ENCODE results near the gene ABHD12.

ABHD12 gene

DNA sequence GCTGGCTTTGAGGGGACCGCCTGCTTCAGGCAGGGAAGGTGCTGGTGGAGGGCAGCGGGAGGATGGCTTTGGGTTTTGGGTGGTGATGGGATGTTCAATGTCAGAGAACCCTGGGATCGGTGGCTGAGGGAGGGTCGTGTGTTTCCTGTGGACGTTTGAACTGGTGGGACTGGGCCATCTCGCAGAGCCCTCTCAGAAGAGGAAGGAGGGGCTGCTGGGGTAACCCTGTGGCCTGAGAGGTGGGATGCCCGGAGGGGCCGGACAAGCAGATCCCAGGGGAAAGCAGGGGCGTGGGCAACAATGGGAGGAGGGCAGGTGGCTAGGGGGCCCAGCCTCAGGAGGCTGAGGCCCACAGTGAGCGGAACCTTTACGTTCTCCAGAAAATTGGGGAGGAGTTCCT lies 107.8 kb downstream of the ABHD12 start:
- H3K79me2 ChIP-seq (ENCODE audit: control insufficient read depth, insufficient read depth, low read length): no peaks in the 10 kb centered on the region
- DNase-seq: no peak
- no peak overlapping the region for H3K4me2 ChIP-seq (ENCODE audit: low read length)
- WGBS (ENCODE audit: extremely low coverage, insufficient coverage, low lambda C conversion rate): no CpG with 5 or more reads among the region's 11 CpGs
- no peak overlapping the region for H3K4me3 ChIP-seq (ENCODE audit: low read length)
- no peaks in the 10 kb centered on the region for H3K27me3 ChIP-seq (ENCODE audit: insufficient read depth, low read length, poor library complexity)
- H3K4me1 ChIP-seq (ENCODE audit: control insufficient read depth, low read depth, low read length): no peaks in the 10 kb centered on the region
- H2AK5ac ChIP-seq (ENCODE audit: low read length): no peak overlapping the region
- H2BK5ac ChIP-seq (ENCODE audit: low read length): no peak overlapping the region
- no peak overlapping the region for H3K4ac ChIP-seq (ENCODE audit: low read depth, low read length)
- H2BK15ac ChIP-seq (replicated peaks; ENCODE audit: low read depth): no peak overlapping the region
- no peak overlapping the region for H3K9ac ChIP-seq (ENCODE audit: low read length)
- no peak overlapping the region for H4K8ac ChIP-seq (ENCODE audit: low read depth, low read length)
- no peak overlapping the region for H3K56ac ChIP-seq (ENCODE audit: low read length)
- no peak overlapping the region for H2BK120ac ChIP-seq (ENCODE audit: low read depth, low read length)
- H4K5ac ChIP-seq (ENCODE audit: low read length): no peak overlapping the region
- H3K79me1 ChIP-seq (ENCODE audit: low read length): no peaks in the 10 kb centered on the region
- H3K36me3 ChIP-seq (ENCODE audit: control insufficient read depth, insufficient read depth, low read length): peaks cover 13% of the 10 kb centered on the region
- H3K27ac ChIP-seq (ENCODE audit: low read depth, low read length): no peak overlapping the region
- H3K23ac ChIP-seq (ENCODE audit: low read length): no peak overlapping the region
- no peak overlapping the region for H3K18ac ChIP-seq (ENCODE audit: low read length)

DNA sequence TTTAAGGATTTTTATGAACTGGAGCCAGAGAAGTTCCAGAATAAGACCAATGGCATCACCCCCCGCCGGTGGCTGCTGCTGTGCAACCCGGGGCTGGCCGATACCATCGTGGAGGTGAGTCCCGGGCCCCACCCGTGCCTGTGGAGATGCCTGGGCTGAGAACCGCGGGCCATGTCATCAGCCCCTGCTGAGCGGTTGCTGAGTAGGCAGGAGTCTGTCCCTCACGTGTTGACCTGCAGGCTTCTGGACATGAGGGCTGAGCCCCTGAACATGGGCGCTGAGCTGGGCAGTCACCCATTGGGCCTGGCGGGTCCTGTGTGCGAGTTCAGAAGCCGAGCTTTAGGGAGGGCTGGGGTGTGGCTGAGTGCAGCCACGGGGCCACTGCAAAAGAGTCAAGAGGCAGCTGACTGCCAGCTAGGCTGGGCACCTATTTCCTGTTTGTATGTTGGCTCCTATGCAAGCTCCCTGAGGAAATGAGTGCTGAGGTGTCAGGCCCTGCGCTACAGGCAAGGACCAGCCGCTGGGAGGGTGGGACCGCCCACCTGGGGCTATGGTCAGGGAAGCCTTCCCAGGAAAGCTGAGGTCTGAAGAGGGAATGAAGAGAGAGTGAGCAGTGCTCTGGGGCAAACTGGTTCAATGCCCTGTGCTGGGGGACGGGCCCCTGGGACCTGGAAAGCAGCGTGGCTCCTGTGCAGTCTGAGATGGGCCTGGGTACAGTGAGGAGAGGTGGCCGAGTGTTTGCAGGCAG lies 108.4 kb downstream of the ABHD12 start:
- no CpG with 5 or more reads among the region's 22 CpGs for WGBS (ENCODE audit: extremely low coverage, insufficient coverage, low lambda C conversion rate)
- Histone ChIP-seq H3K27me3 (ENCODE audit: insufficient read depth, low read length, poor library complexity) (no peaks in the 10 kb centered on the region), H3K4ac (ENCODE audit: low read depth, low read length) (no peak overlapping the region), H3K4me3 (ENCODE audit: low read length) (no peak overlapping the region), H2BK120ac (ENCODE audit: low read depth, low read length) (no peak overlapping the region), H3K4me1 (ENCODE audit: control insufficient read depth, low read depth, low read length) (no peaks in the 10 kb centered on the region), H3K79me1 (ENCODE audit: low read length) (no peaks in the 10 kb centered on the region), H3K23ac (ENCODE audit: low read length) (no peak overlapping the region), H3K36me3 (ENCODE audit: control insufficient read depth, insufficient read depth, low read length) (peaks cover 13% of the 10 kb centered on the region), H2BK15ac (replicated peaks; ENCODE audit: low read depth) (no peak overlapping the region), H4K5ac (ENCODE audit: low read length) (no peak overlapping the region), H3K79me2 (ENCODE audit: control insufficient read depth, insufficient read depth, low read length) (no peaks in the 10 kb centered on the region), H2AK5ac (ENCODE audit: low read length) (no peak overlapping the region), H2BK5ac (ENCODE audit: low read length) (no peak overlapping the region), H4K8ac (ENCODE audit: low read depth, low read length) (no peak overlapping the region), H3K18ac (ENCODE audit: low read length) (no peak overlapping the region), H3K4me2 (ENCODE audit: low read length) (no peak overlapping the region), H3K27ac (ENCODE audit: low read depth, low read length) (no peak overlapping the region), H3K9ac (ENCODE audit: low read length) (no peak overlapping the region), H3K56ac (ENCODE audit: low read length) (no peak overlapping the region)
- no peak for DNase-seq

DNA sequence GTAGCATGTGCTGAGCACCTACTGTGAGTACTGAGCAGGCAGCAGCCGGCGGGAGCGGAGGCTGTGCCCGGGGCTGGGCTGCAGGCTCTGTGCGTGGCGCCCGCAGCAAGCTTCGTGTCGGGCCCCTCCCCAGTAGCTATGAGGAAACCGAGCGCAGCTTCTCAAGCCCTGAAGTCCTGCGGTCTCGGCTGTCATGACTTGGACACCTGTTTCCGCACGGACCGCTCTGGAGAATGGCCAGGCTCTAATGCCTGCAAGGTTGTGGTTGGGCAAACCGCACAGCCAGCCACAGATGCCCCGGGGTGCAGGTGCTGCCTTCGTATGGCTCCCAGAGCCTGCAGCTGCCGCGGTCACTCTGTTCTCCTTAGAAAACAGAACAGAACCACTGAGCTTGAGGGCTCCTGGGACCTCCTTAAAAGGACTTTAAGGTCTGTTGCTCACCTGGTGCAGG lies 109.1 kb downstream of the ABHD12 start:
- Histone ChIP-seq H3K4me3 (ENCODE audit: low read length) (no peak overlapping the region), H3K23ac (ENCODE audit: low read length) (no peak overlapping the region), H3K79me2 (ENCODE audit: control insufficient read depth, insufficient read depth, low read length) (no peaks in the 10 kb centered on the region), H4K8ac (ENCODE audit: low read depth, low read length) (no peak overlapping the region), H3K27me3 (ENCODE audit: insufficient read depth, low read length, poor library complexity) (no peaks in the 10 kb centered on the region), H3K56ac (ENCODE audit: low read length) (no peak overlapping the region), H2BK5ac (ENCODE audit: low read length) (no peak overlapping the region), H3K18ac (ENCODE audit: low read length) (no peak overlapping the region), H3K79me1 (ENCODE audit: low read length) (no peaks in the 10 kb centered on the region), H3K4me2 (ENCODE audit: low read length) (no peak overlapping the region), H3K4ac (ENCODE audit: low read depth, low read length) (no peak overlapping the region), H4K5ac (ENCODE audit: low read length) (no peak overlapping the region), H2AK5ac (ENCODE audit: low read length) (no peak overlapping the region), H3K36me3 (ENCODE audit: control insufficient read depth, insufficient read depth, low read length) (peaks cover 13% of the 10 kb centered on the region), H3K9ac (ENCODE audit: low read length) (no peak overlapping the region), H3K27ac (ENCODE audit: low read depth, low read length) (no peak overlapping the region), H2BK15ac (replicated peaks; ENCODE audit: low read depth) (no peak overlapping the region), H2BK120ac (ENCODE audit: low read depth, low read length) (no peak overlapping the region), H3K4me1 (ENCODE audit: control insufficient read depth, low read depth, low read length) (no peaks in the 10 kb centered on the region)
- WGBS (ENCODE audit: extremely low coverage, insufficient coverage, low lambda C conversion rate): no CpG with 5 or more reads among the region's 21 CpGs
- no peak for DNase-seq

DNA sequence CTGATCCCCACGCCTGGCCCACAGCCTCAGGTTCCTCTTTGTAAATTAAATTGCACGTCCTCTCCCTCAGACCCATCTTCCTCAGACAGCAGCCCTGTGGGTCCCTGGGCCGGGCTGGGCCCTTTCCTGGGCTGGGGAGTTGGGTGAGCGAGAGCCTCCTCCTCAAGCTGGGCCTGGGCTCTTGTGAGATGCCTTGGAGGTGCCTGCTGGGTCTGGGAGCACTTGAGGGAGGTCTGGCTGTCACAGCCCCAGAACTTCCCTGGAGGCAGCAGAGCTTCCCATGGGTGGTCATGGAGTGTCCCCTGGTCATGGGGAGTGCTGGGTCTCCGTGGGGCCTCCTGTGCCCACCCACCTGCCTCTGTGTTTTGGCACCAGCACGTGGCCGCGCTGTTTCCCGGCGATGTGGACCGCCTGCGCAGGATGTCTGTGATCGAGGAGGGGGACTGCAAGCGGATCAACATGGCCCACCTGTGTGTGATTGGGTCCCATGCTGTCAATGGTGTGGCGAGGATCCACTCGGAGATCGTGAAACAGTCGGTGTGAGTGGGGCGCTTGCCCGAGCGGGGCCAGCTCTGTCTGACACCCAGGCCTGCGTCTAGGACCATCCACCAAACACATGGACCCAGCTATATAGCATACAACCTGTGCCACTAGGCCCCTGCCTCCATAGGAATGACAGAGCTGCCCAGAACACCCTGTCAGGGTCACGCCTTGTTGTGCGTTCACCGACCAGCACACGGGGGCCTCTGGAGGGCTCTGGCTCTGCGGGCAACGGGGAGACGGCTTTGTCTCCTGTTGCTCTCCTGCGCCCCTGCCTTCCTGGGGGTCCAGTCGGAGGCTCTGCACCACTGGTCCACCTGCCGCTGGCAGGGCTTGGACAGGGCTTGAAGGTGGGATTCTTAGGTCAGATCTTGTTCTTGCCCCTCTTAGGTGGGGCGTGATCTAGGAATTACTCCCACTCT lies 109.8 kb downstream of the ABHD12 start:
- no peak overlapping the region for H3K27ac ChIP-seq (ENCODE audit: low read depth, low read length)
- H3K4me3 ChIP-seq (ENCODE audit: low read length): no peak overlapping the region
- H3K36me3 ChIP-seq (ENCODE audit: control insufficient read depth, insufficient read depth, low read length): peaks cover 13% of the 10 kb centered on the region
- H3K56ac ChIP-seq (ENCODE audit: low read length): no peak overlapping the region
- DNase-seq: no peak
- H2AK5ac ChIP-seq (ENCODE audit: low read length): no peak overlapping the region
- H3K79me1 ChIP-seq (ENCODE audit: low read length): no peaks in the 10 kb centered on the region
- H3K18ac ChIP-seq (ENCODE audit: low read length): no peak overlapping the region
- WGBS (ENCODE audit: extremely low coverage, insufficient coverage, low lambda C conversion rate): no CpG with 5 or more reads among the region's 33 CpGs
- no peak overlapping the region for H2BK15ac ChIP-seq (replicated peaks; ENCODE audit: low read depth)
- H4K5ac ChIP-seq (ENCODE audit: low read length): no peak overlapping the region
- H3K4ac ChIP-seq (ENCODE audit: low read depth, low read length): no peak overlapping the region
- H3K79me2 ChIP-seq (ENCODE audit: control insufficient read depth, insufficient read depth, low read length): no peaks in the 10 kb centered on the region
- no peak overlapping the region for H4K8ac ChIP-seq (ENCODE audit: low read depth, low read length)
- H2BK5ac ChIP-seq (ENCODE audit: low read length): no peak overlapping the region
- no peaks in the 10 kb centered on the region for H3K4me1 ChIP-seq (ENCODE audit: control insufficient read depth, low read depth, low read length)
- H3K23ac ChIP-seq (ENCODE audit: low read length): no peak overlapping the region
- no peak overlapping the region for H2BK120ac ChIP-seq (ENCODE audit: low read depth, low read length)
- no peaks in the 10 kb centered on the region for H3K27me3 ChIP-seq (ENCODE audit: insufficient read depth, low read length, poor library complexity)
- no peak overlapping the region for H3K9ac ChIP-seq (ENCODE audit: low read length)
- H3K4me2 ChIP-seq (ENCODE audit: low read length): no peak overlapping the region

DNA sequence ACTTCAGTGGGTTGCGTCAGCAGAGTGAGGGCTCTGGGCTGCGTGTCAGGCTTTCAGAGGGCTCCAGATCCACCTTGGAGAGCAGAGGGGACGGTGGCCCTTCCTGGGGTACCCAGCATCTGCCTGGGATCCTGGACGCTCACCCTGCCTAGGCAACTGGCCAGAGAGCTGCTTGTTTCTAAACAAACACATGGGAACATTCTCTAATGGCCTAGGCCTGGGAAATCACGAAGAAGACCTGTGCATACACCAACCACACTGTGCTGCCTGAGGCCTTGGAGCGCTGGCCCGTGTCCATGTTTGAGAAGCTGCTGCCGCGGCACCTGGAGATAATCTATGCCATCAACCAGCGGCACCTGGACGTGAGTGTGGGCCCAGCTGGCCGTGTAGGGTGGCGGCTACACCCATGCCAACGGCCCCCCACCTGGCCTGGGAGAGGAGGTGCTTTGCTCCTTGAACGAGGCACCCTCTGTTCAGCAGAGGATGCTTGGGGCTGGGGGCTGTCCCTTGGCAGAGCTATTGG lies 110.5 kb downstream of the ABHD12 start:
- no CpG with 5 or more reads among the region's 15 CpGs for WGBS (ENCODE audit: extremely low coverage, insufficient coverage, low lambda C conversion rate)
- no peak overlapping the region for H3K27ac ChIP-seq (ENCODE audit: low read depth, low read length)
- no peak for DNase-seq

More for the DNA sequence above, 110.5 kb downstream of the ABHD12 start:
- H3K56ac ChIP-seq (ENCODE audit: low read length): no peak overlapping the region
- no peak overlapping the region for H2BK120ac ChIP-seq (ENCODE audit: low read depth, low read length)
- no peak overlapping the region for H3K18ac ChIP-seq (ENCODE audit: low read length)
- H3K9ac ChIP-seq (ENCODE audit: low read length): no peak overlapping the region
- H2AK5ac ChIP-seq (ENCODE audit: low read length): no peak overlapping the region
- H3K4me3 ChIP-seq (ENCODE audit: low read length): no peak overlapping the region
- no peak overlapping the region for H2BK5ac ChIP-seq (ENCODE audit: low read length)
- H3K27me3 ChIP-seq (ENCODE audit: insufficient read depth, low read length, poor library complexity): no peaks in the 10 kb centered on the region
- H2BK15ac ChIP-seq (replicated peaks; ENCODE audit: low read depth): no peak overlapping the region
- no peak overlapping the region for H4K8ac ChIP-seq (ENCODE audit: low read depth, low read length)
- no peaks in the 10 kb centered on the region for H3K4me1 ChIP-seq (ENCODE audit: control insufficient read depth, low read depth, low read length)
- H4K5ac ChIP-seq (ENCODE audit: low read length): no peak overlapping the region
- no peaks in the 10 kb centered on the region for H3K79me2 ChIP-seq (ENCODE audit: control insufficient read depth, insufficient read depth, low read length)
- H3K4ac ChIP-seq (ENCODE audit: low read depth, low read length): no peak overlapping the region
- peaks cover 13% of the 10 kb centered on the region for H3K36me3 ChIP-seq (ENCODE audit: control insufficient read depth, insufficient read depth, low read length)
- no peak overlapping the region for H3K23ac ChIP-seq (ENCODE audit: low read length)
- no peak overlapping the region for H3K4me2 ChIP-seq (ENCODE audit: low read length)
- no peaks in the 10 kb centered on the region for H3K79me1 ChIP-seq (ENCODE audit: low read length)
